Suppressor macrophage treated with lipopolysaccharide for 1 hour (primary cell): Measurements from ENCODE around the gene TANGO2.

Experiments used
- DNase-seq, 3 donors: peaks; one replicate each; pipeline ENCODE4 v3.0.0-alpha.2; 2020 to 2022

Gene TANGO2

GRCh38 chr22:20028855-20029549 lies 8.1 kb downstream of the TANGO2 start:
- DNase-seq, result no peak

- peak in 2 of 3 donors; percentile 23 to 25 for DNase-seq
These were observed 8.8 kb downstream of the TANGO2 start for GRCh38 chr22:20029550-20030225.

GRCh38 chr22:20031732-20032406 lies 11.0 kb downstream of the TANGO2 start:
- DNase-seq, result no peak

DNA sequence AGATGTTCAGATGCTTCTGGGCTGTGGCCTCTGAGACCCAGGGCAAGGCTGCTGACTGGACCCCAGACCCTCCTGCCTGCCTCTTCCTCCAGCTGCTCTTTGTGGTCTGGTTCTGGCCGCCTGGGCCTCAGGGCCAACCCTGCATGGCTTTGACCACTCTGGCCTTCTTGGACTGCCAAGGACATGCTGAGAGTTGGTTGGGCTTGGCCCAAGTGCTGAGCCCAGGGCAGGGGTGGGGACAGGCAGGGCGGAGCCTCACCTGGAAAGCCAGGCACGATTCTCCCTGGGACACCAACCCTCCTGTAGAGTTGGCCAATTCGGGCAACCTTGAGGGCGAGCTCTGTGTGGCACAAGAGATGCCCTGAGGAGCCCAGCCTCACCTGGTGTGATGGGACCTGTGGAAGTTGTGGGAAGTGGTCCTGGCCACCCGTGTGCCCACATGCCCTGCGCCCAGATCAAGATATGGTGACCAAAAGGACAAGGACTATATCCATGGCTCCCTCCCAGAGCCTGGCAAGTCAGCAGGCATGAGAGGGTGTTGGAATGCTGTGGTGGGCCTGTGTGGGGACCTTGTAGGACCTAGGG lies 11.6 kb downstream of the TANGO2 start:
- no peak for DNase-seq

DNA sequence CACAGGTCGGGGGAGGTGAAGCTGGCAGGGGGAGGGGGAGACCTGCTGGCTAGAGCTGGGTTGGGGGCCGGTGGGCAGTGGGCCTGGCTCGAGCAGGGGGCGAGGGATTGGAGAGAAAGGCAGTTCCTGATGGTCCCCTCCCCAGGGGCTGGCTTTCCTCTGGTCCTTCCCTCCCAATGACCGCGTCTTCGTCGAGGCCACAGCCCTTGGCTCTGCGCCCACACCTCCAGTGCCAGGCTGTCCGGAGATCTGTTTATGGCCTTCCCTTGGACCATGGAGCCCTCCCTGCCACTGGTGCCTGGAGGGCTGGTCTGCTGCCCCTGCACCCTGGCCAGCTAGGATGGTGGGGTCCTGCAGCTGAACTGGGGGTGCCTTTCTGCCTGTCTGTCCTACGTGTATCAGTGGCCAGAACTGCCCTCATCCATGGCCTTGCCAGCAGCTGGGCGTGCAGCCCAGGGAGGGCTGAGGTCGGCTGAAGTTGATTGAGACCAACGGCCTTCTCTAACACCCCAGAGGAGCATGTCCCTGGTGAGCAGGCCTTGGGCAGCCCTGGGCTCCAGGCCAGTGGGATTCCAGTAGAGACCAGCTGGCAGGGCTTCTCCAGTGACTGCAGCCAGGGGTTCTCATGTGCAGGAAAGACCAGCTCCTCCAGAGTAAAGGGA lies 12.3 kb downstream of the TANGO2 start:
- DNase-seq, result no peak

- DNase-seq, result no peak
These were observed 13.2 kb downstream of the TANGO2 start for GRCh38 chr22:20034143-20034542.

DNA sequence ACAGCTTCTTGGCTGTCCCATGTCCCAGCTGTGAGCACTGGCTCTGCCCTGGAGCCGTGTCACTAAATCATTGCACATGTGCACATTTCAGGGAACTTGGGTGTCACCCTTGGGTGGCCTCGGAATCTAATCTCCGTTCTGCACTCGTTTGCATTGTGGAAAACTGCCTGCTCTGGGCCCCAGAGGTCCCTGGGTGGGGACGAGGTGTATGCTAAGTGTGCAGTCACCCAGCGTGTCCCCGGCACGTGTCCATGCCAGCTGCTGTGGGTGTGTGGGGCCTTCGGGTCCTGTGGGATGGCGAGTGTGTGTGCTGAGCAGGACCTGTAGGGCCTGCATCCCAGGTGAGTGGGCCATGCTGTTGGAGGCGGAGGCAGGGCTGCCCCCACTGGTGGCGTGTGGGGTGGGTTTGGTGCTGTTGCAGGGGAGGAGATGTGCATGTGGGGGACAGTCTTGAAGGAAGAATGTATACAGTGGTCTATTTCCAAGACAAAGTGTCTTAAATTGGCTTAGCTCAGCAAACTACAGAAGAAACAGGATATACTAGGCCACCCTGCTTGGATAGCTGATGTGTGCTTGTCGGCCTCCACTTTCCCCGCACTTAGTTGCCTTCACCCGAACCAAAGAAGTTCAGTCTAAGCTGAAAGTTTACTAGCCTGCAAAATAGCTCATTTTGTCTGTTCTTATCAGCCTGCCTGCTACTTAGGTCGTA lies 14.6 kb downstream of the TANGO2 start:
- no peak for DNase-seq

DNA sequence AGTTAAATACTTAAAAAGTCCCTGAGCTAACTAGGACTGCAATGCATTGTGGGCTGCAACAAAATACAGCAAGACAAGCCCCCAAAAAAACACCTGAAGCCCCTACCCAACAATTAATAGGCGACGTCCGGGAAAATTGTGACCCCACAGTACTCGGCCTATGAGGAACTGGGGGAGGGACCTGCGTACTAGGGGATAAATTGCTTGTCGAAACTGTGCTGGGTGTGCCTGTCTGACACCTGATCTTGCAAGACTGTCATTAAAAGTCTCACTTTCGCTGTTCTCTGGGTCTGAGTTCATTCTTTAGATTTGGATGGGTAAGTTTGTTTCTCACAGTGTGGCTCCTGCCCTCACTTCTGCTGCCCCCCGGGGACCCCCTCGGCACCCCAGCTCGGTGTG lies 15.2 kb downstream of the TANGO2 start:
- DNase-seq, result no peak

DNA sequence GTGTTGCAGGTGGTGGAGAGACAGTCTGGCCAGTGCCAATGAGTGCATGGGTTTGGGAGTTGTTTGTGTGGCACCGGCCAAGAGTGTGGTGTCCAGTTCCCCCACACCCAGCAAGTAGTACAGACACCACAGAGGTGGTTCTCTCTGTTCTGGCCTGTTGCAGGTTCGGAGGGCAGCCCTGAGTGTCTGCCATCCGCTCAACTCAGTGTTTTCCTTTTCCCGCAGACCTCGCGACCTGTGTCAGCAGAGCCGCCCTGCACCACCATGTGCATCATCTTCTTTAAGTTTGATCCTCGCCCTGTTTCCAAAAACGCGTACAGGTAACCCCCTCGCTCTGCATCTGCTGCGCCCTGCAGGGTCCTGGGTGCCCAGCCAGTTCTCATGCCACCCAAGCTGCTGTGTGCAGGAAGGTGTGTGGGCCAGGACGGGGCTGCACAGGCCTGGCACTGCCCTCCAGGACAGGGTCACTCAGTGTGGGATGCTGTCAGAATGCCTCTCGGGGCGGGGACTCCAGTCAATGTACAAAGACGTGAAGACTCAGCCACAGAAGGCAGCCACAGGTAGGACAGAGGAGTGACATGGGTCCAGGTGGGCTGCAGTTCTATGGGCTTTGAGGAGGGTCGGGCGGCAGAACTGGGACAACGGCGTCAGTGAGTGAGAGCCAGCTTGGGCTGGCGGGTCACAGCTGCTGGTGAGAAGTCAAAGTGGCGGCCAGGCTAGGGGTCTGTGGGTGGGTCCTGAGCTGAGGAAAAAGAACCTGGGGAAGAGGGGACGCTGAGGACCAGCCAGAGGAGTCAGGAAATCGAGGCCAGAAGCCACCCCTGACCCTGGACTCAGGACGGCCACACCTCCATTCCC lies 15.9 kb downstream of the TANGO2 start:
- DNase-seq, result no peak

DNA sequence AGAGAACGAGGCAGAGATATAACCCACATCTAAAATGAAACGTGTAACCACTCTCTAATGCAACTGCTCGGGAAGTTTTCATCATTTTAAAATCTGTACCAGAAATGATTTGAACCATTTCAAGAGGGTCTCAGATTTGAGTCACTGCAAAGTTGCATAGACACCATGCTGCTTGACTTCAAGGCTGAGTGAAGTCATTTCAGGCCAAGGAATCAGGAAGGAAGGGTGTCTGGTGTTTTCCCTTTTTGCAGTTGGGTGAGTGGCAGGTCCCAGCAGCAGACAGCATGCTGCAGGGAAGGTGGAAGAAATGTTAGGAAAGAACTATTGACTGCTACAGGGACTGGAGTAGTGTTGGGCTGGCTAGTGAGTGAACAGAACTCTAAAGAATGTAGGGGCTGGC lies 16.5 kb downstream of the TANGO2 start:
- peak; percentile 31 to 53 (median 44) for DNase-seq

- DNase-seq, result no peak
These were observed 17.7 kb downstream of the TANGO2 start for GRCh38 chr22:20038574-20038973.

- DNase-seq, result no peak
These were observed 18.9 kb downstream of the TANGO2 start for GRCh38 chr22:20039683-20040325.

DNA sequence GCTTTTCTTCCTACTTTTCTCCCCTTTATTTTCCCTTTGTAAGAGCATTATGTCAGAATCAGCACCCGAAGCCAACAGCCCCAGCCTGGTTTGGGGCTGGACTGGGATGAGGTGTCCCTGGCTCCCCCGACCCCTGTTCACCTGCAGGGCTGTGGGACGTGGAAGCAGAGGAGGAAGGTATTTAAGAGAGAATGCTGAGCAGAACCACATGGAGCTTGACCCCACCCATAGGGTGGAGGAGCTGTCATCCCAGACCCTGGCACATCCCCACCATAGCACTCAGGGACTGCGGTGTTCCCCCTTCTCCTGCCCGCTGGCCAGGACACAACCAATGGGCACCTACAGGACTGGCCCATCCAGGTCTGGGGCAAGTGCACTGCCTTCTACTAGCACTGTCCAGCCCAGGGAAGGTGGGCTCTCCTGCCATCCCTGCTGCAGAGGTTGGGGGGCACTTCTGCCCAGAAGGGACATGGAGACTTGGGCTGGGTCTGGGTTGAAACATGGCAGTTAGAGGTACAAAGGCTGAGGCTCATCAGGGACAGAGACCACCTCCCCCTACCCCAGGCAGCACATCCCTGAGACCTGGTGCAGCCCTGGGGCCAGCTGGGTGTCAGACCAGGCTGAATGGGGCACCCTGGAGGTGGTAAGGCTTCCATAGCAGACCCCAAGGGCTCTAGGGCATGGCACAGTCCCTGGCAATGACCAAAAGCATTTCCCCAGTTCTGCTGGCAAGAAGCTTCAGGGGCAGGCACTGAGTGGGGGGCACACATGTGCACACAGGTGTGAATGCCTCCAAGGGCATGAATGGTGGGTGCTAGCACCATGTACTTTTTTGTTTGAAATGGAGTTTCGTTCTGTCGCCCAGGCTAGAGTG lies 19.7 kb downstream of the TANGO2 start:
- no peak for DNase-seq

GRCh38 chr22:20043057-20043996 lies 22.4 kb downstream of the TANGO2 start:
- DNase-seq, result no peak

- DNase-seq, result no peak
These were observed 23.1 kb downstream of the TANGO2 start for GRCh38 chr22:20043997-20044342.

DNA sequence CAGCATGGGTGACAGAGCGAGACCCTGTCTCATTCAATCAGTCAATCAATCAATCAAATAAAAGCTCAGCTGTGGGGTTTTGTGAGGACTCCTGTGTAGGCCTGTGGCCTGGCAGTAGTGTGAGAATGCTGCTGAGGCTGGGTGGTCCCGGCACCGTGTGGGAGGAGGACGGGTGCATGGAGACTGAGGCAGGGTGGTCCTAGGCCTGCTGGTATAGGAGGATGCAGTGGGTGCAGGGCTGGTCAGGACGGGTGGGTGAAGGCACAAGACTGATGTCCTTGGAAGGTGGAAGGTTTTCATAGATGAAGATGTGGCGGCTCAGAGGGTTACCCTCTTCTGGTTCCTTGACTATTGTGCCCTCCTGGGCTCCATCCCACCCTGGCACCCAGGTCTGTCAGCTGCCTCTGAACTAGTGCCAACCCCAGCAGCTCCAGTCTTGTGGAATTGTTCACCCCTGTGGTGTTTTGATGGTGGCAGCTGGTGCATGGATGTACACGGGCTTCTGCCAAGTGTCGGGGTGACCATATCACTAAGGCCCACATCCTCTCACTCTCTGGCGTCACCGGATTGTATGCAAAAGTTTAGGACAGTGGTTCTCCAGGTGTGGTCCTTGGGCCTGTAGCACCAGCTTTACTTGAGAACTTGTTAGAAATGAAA lies 23.7 kb downstream of the TANGO2 start:
- no peak for DNase-seq

GRCh38 chr22:20046730-20047129 lies 25.8 kb downstream of the TANGO2 start:
- no peak for DNase-seq

DNA sequence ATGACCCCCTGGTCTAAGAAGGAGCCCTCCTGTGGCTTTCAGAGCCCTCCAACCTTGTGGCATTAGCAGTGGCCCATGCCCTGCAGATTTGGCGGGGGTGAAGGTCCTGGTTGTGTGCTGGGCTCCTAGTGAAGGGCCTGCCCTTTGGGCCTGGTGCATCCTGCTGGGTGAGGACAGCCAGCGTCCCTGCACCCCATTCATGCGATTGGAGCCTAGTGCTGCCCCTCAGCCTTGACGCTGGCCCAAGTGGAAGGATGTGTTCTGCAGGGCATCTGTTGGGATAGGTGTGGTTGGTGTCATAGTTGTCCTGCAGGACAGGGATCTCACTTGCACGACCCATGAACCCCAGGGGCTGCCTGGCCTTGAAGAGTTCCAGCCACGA lies 31.0 kb downstream of the TANGO2 start:
- DNase-seq, result no peak
